Endothelial cell of coronary artery (primary cell): Measurements from ENCODE around the gene VPS11. TPM values are rescaled to one million over a fixed set of nuclear protein-coding genes. Genes with fewer than 3 reads are reported as not detected.

Experiments
- total RNA-seq: library from RNA; depleted of rRNA; stranded (reverse); fragments of >200 nt; gene quantifications from 2 replicates; pipeline ENCODE4 v1.2.3, GENCODE V29; 2014

VPS11 gene
- total RNA-seq: 26.3 and 27.6 TPM in 2 replicates

DNA sequence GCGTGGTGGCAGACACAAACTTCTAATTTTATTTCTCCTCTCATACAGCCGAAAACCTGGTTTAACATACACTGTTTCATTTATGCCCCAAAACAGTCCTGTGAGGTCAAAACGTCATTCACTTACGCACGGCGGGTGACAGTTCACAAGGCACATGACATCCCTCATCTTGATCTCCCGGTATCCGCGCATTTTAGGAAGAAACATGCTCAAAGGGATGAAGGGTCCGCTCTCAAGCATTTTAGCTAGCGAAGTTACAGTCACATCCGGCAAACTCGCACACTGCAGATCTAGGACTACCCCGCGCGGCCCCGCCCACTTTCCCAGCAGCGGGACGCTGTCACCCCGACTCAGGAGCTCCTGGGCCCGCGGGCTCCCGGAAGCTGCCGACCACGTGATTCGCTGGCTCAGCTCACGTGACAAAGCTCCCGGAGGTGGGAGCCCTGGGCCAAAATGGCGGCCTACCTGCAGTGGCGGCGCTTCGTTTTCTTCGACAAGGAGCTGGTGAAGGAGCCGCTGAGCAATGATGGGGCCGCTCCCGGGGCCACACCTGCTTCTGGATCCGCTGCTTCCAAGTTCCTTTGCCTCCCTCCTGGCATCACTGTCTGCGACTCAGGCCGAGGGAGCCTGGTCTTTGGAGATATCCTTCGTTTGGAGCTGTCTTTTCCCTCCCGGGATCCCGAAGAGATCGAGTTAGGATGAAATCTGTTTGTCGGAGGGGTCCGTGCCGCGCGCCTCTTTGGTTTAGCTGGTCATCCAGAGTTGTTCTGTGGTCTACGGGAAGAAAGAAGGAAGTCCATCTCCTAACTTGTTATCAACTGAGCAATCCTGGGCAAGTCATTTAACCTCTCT is at the start of gene VPS11:
TSS of gene VPS11 (plus strand) at position 448 of the 852 bp plus-strand sequence. CDS start at position 454, 6 bp downstream.

DNA sequence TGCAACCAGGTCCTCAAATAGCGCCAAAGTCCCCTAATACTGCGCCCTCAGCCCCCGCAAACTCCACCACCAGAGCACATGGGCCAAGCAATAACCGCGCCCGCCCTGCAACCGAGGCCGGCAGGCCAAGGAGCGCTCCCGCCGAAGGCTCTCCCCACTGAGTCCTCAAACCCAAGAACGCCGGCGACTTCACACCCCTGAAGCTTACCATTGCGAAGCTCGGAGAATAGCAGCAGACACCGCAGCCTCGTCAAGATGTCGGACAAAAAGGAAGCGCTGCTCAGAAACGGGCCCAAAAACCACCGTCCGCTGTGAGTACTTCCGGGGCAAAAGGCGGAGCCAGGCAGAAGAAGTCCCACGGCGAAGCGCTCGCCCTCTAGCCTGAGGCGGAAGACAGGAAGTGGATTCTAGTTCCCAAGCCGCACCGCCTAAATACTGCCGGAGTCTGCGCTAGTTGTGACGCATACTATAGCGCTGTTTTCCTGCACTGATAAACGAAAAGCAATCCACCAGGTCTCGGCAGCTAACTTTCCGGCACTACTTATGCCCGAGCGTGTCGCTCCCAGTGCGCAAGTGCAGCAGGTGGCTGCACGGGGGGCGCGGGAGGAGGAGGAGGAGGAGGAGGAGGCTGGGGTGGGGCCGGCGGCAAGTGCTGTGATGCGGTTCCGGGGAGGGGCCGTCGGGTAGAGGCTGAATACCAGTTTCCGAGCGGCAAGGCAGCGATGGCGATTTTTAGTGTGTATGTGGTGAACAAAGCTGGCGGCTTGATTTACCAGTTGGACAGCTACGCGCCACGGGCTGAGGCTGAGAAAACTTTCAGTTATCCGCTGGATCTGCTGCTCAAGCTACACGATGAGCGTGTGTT is 49.3 kb upstream of the VPS11 start, which contains the start of the genes RPS25 and TRAPPC4:
TSS of gene RPS25 (minus strand) at position 270 of the 865 bp plus-strand sequence. CDS start at position 211, 59 bp downstream.
TSS of gene TRAPPC4 (plus strand) at position 693 of the 865 bp plus-strand sequence. CDS start at position 723, 30 bp downstream.

DNA sequence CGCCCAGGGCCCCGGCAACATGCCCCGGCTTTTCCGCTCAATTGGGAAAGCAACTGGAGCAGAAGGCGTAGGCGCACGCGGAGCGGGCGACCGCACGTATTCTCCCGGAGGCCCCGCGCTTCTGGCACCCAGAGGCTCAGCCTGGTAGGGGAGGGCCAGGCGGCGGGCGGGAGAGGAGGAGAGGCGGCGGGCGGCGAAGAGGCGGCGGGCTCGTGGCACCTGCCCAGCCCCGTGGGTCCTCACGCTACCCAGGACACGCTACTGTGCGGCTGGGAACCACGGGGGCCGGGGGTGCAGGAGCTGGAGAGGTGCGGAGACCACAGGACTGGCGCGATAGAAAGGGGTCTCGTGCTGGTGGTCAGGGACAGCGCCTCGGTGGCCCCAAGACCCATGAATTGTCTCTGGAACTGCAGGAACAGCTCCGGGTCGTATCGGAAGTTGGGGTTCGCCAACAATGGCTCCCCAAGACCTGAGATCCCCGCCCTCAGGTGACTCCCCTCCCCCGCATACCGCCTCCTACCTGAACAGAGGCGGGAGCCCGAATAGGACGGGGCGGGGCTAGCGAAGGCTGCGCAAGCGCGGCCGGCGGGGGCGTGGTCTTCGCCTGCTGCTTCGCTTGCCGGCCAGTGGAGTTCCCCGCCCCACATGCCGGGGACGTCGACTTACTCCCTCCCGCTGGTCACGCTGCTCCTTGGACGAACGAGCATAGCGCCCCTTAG is 37.1 kb upstream of the VPS11 start, which contains the start of gene SLC37A4:
TSS of gene SLC37A4 (minus strand) at position 549 of the 719 bp plus-strand sequence.

DNA sequence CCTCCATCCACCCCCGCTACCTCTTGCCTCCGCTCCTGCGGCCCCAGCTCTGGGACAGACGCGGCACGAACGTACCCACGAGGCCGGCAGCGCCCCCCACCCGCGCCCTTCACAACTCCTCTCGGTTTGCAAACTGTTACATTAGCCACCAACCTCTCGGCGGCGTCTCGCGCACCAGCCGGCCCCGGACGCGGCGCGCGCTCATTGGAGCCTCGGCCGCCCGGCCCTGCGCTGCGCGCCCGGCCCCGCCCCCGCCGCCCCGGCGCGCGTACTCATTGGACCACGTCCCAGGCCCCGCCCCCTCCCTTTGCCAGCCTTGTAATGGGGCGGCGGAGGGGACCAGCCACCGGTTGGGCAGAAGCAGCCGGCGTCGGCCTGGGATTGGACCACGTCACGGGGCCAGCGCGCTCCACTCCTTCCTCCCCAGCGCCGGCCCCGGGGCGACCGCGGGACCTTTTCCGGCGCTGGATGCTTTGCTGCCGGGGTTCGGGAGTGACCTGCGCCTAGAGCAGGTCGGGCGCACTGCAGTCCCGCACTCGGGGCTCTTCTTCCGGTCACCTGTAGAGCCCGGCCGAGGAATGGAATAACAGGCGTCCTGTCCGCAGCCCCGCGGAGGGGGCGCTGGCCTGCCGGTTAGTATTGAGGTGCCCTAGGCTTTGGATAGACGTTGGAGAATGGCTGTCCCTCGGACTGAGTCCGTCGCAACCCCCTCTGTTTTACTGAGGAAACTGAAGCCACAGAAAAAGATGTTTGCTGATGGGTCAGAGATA is 10.4 kb upstream of the VPS11 start, which contains the start of gene HYOU1:
TSS of gene HYOU1 (minus strand) at position 206 of the 770 bp plus-strand sequence. CDS start 1,045 bp downstream, outside the sequence.

DNA sequence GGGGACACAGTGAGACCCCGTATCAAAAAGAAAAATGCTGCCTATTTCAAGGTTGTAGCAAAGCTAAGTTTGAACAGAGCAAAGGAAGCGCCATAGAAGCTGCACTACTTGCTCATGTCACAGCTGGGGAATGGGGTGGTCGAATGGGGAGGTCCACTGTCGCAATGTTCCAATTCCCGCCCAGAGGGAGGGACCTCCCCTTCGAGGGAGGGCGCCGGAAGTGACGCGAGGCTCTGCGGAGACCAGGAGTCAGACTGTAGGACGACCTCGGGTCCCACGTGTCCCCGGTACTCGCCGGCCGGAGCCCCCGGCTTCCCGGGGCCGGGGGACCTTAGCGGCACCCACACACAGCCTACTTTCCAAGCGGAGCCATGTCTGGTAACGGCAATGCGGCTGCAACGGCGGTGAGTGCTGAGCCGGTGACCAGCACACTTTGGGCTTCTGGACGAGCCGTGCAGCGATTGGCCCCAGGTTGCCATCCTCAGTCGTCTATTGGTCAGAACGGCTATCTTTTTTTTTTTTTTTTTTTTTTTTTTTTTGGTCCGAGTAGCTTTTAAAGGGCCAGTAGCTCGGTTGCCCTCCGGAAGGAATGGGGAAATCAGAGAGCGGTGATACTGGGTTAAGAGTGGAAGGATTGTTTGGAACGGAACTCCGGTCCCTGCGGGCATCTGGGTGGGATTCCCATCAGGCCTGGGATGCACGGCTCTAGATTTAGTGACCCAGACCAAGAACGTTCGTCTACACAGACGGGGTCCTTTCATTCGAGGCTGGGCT is 17.2 kb downstream of the VPS11 start, which contains the start of gene HMBS:
TSS of gene HMBS (plus strand) at position 219 of the 774 bp plus-strand sequence. CDS start at position 372, 153 bp downstream.

DNA sequence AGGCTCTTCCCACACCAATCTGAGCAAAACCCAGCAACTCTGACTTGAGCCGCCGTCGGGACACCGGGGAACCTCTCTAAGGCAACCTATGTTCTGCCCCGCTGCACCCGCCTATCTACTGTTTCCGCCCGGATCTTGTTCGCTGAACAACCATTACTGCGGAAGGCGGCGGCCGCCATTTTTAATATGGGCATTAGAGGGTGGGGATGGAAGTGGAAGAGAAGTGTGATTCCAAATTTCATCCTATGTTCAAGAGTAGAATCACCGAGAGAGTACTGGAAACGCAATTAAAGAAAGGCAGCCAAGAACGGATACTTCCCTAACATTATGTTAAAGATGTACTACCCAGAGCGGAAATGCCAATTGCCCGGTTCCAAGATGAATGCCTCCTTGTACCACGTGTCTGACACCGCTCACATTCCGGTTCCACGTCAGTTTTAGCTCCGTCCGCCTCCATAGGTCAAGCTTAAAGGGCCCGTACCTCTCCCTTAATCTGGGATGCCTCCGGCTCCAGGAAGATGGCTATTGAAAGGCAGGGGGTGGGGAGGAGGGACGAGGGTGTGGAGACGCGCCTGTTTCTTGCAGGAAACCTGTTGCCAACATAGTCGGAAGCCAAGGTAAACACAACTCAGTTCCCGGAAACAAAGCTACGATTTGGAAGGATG is 34.3 kb downstream of the VPS11 start, which contains the start of gene DPAGT1:
TSS of gene DPAGT1 (minus strand) at position 95 of the 665 bp plus-strand sequence. CDS start 198 bp downstream, outside the sequence.

DNA sequence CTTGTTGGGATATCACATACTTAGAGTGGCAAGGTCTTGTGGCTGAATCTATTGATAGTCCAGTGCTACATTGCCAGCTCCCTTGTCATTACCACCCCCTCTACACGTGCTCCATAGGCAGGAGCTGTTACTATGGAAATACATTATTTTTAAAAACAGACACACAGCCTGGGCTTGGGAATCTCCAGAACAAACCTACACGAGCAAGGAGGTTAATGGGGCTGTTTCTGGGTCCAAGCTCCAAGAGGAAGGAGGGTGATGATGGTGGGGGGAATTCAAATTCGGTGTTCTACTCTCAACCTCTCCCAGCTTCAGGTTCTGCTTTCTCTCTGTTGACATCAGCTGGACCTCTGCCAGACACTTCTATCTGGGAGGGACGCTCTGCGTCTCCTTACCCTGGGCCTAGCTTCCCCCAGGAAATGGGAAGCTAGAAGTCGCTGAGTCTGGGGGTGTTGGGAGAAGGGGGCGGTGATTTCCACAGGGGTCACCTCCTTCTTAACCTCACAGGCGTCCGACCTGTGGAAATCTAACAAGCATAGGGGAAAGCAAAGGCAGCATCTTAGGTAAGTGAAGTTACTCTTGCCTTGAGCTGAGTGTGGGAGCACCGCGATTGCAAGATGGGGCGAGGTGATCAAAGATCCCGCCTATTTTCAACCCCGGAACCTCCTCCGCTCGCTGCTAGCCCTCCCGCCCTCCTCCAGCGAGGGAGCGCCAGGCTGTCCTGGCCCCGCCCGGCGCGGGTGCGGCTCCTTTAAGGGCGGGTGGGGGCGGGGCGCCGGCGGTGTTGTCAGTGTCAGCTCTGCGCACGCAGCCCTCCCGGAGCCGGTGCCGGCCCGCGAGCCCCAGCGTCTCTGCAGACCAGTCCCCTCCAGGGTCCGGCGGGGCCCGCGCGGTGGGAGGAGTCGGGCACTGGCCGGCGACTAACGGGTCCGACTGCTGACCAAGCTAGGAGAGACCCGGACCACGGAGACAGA is 39.2 kb downstream of the VPS11 start, which contains the start of gene C2CD2L:
TSS of gene C2CD2L (plus strand) at position 781 of the 974 bp plus-strand sequence. CDS start 398 bp downstream, outside the sequence.

DNA sequence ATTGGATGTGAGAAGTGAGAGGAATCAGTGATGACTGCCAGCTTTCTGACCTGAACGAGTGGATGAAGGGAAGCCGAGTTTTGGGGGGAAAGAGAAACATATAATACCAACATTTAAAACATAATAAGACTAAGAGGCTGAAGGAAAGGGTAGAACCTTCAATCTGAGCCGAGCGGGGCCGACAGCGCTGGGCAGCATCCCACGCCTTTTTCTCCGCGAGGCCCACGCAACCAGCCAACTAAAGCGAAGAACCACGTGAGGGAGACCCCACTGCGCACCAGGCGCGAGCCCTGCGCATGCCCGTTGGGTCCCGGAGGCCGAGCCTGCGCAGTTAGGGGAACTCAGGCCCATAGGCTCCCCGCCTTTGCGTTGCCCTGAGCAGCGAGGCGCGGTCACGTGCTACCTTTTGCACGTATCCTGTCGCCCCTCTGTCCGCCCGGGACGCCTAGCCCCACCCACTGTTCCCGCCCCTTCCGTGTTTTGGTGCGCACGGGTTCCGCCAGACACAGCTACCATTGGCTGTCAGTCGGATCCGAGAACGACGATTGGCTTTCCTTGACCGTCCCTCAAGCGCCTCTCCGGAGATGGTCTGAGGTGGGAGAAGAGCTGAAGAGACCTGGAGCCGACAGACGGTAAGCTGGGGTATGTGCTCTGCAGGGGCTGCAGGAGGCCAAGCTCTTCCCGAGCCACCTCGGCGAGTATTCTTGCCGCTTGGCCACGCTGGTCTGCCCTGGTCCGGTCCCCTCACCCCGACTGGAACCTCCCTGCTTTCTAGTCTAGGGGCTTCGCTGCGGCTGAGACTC is 53.6 kb downstream of the VPS11 start, which contains the start of gene HINFP:
TSS of gene HINFP (plus strand) at position 573 of the 803 bp plus-strand sequence. CDS start 5,365 bp downstream, outside the sequence.

Other genes with a start within 250 kb of the VPS11 start
- not detected in 2 replicates for gene CXCR5, start 183.9 kb upstream of the VPS11 start, total RNA-seq
- gene BCL9L, start 141.9 kb upstream of the VPS11 start, total RNA-seq: 8.4 and 23.0 TPM in 2 replicates
- not detected in 2 replicates for gene UPK2, start 111.5 kb upstream of the VPS11 start, total RNA-seq
- not detected in 2 replicates for gene FOXR1, start 96.1 kb upstream of the VPS11 start, total RNA-seq
- gene CENATAC, start 69.7 kb upstream of the VPS11 start, total RNA-seq: 9.8 and 20.2 TPM in 2 replicates
- gene RPS25, start 49.5 kb upstream of the VPS11 start, total RNA-seq: 827 and 897 TPM in 2 replicates
- gene TRAPPC4, start 49.1 kb upstream of the VPS11 start, total RNA-seq: 82.5 and 86.3 TPM in 2 replicates
- gene SLC37A4, start 36.9 kb upstream of the VPS11 start, total RNA-seq: 9.1 and 10.0 TPM in 2 replicates
- 159 and 185 TPM in 2 replicates for gene HYOU1, start 10.6 kb upstream of the VPS11 start, total RNA-seq
- gene HMBS, start 17.1 kb downstream of the VPS11 start, total RNA-seq: 2.9 and 5.6 TPM in 2 replicates
- gene DPAGT1, start 34.0 kb downstream of the VPS11 start, total RNA-seq: 13.8 and 16.6 TPM in 2 replicates
- gene C2CD2L, start 39.5 kb downstream of the VPS11 start, total RNA-seq: 1.8 and 4.0 TPM in 2 replicates
- 12.2 and 14.8 TPM in 2 replicates for gene HINFP, start 53.8 kb downstream of the VPS11 start, total RNA-seq
- gene ABCG4, start 81.2 kb downstream of the VPS11 start, total RNA-seq: 0.27 and 0.38 TPM in 2 replicates
- gene NLRX1, start 100.9 kb downstream of the VPS11 start, total RNA-seq: 9.4 and 15.1 TPM in 2 replicates
- gene NHERF4, start 117.7 kb downstream of the VPS11 start, total RNA-seq: 0.19 TPM in 1 of 2 replicates, not detected in the other
- gene CBL, start 138.5 kb downstream of the VPS11 start, total RNA-seq: 10.8 and 13.6 TPM in 2 replicates
- 1,233 and 1,581 TPM in 2 replicates for gene MCAM, start 249.3 kb downstream of the VPS11 start, total RNA-seq